DMS53 (cell line): Measurements from ENCODE around the gene PRKAR1B.

ENCODE experiments used
- DNase-seq: peaks from one replicate; lab custom pipeline; 2025; lab: John Stamatoyannopoulos, UW

Gene PRKAR1B

GRCh38 chr7:572416-573268 is 154.4 kb downstream of the PRKAR1B start:
- DNase-seq: no peak

GRCh38 chr7:571718-572415 is 155.2 kb downstream of the PRKAR1B start:
- no peak for DNase-seq

GRCh38 chr7:571096-571717 is 155.9 kb downstream of the PRKAR1B start:
- DNase-seq: no peak

- DNase-seq: no peak
Measured at GRCh38 chr7:570801-571070, 156.3 kb downstream of the PRKAR1B start.

- DNase-seq: no peak
Measured at GRCh38 chr7:569996-570800, 156.9 kb downstream of the PRKAR1B start.

- no peak for DNase-seq
Measured at GRCh38 chr7:569071-569855, 157.8 kb downstream of the PRKAR1B start.

- DNase-seq: no peak
Measured at GRCh38 chr7:568031-568951, 158.8 kb downstream of the PRKAR1B start.

- DNase-seq: no peak
Measured at GRCh38 chr7:567305-567883, 159.7 kb downstream of the PRKAR1B start.

GRCh38 chr7:566100-566499 is 161.0 kb downstream of the PRKAR1B start:
- DNase-seq: no peak

- DNase-seq: no peak
Measured at GRCh38 chr7:564176-564865, 162.8 kb downstream of the PRKAR1B start.

GRCh38 chr7:563629-564170 is 163.4 kb downstream of the PRKAR1B start:
- DNase-seq: no peak

- no peak for DNase-seq
Measured at GRCh38 chr7:562789-563628, 164.1 kb downstream of the PRKAR1B start.

GRCh38 chr7:562374-562675 is 164.8 kb downstream of the PRKAR1B start:
- no peak for DNase-seq

GRCh38 chr7:561631-562373 is 165.3 kb downstream of the PRKAR1B start:
- DNase-seq: no peak

- no peak for DNase-seq
Measured at GRCh38 chr7:560966-561630, 166.0 kb downstream of the PRKAR1B start.

- DNase-seq: no peak
Measured at GRCh38 chr7:559396-559705, 167.7 kb downstream of the PRKAR1B start.

- no peak for DNase-seq
Measured at GRCh38 chr7:557558-557881, 169.6 kb downstream of the PRKAR1B start.
